Measurements from ENCODE around the gene UBA7.
"Not testable (repeated sequence)": the region's sequence is repeated elsewhere in the genome, so short reads cannot be mapped to it uniquely, and the experiment has no call there.

Gene UBA7

GRCh38 chr3:49786357-49787181 is 27.2 kb downstream of the UBA7 start, which contains the start of gene IP6K1:
Gene IP6K1, minus strand, starts transcription at chr3:49786542. Its CDS starts 38,502 bp downstream, at chr3:49748040.
- peak; percentile 100 for DNase-seq (ENCODE audit: low spot score)

GRCh38 chr3:49785565-49786356 is 28.0 kb downstream of the UBA7 start:
- DNase-seq (ENCODE audit: low spot score): peak; percentile 46

GRCh38 chr3:49782277-49782676 is 31.5 kb downstream of the UBA7 start:
- not testable (repeated sequence) for DNase-seq (ENCODE audit: low spot score)

GRCh38 chr3:49781415-49782199 is 32.1 kb downstream of the UBA7 start:
- DNase-seq (ENCODE audit: low spot score): no peak

DNA sequence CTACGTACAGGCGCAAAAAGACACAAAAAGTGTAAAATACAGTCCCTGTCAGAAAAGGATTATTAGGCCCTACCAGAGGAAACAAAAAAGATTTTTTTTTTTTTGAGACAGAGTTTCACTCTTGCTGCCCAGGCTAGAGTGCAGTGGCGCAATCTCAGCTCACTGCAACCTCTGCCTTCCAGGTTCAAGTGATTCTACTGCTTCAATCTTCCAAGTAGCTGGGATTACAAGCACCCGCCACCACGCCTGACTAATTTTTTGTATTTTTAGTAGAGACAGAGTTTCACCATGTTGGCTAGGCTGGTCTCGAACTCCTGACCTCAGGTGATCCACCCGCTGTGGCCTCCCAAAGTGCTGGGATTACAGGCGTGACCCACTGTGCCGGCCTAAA is 32.8 kb downstream of the UBA7 start:
- not testable (repeated sequence) for DNase-seq (ENCODE audit: low spot score)

DNA sequence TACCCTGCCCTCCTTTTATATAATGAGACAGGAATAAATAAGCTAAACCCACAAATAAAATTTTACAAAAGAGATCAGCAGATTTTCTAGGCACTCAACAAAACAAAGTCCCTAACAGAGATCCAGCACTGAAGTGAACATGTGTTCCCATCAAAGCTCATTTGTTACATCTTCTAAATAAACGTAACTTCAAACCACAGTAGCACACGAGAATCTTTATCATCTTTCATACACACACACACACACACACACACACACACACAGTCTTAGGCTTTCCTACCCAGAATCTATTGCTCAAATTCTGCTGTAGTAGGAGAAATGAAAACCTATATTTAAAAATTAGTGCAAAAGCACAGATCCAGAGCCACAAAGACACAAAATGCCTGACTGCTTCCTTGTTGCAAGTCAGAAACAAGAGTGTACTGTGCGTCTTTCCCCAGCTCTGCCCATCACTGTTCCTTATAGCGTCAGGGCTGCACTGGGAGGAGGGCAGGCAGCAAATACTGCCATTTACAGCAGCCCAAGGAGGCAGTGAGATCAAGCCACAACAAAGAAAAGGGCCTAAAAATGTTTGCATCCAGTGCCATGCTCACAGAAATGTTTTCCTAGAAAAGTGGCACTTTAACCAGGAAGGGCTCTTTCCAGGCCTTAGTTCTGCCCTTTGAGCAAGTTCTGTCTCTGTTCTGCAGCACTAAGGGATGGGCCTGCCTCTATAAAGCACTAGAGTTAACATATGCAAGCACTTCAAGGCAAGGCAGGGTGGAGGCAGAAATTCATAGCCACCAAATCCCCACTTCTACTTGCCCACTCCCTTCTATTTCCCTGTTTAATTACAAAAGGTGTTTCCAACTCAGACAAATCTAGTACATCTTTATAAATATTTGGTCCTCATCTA is 33.4 kb downstream of the UBA7 start:
- no peak for DNase-seq (ENCODE audit: low spot score)

DNA sequence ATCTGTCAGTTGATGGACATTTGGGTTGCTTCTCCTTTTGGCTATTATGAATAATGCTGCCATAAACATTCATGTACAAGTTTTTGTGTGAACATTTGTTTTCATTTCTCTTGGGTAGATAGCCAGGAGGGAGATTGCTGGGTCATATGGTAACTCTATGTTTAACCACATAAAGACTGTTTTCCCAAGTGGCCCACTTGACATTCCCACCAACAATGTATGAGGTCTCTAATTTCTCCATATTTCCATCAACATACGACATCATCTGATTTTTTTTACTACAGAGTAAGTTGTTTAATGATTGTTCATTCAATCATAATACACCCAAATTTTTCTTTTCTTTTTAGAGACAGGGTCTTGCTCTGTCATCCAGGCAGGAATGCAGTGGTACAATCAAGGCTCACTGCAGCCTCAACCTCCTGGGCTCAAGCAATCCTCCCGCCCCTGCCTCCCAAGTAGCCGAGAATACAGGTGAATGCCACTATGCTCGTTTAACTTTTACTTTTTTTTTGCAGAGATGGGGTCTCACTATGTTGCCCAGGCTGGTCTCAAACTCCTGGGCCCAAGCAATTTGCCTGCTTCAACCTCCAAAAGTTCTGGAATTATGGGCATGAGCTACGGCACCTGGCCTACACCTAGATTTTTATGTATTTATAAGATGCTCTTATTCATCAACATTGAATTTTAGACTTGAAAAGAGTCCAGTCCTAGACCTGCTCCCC is 34.2 kb downstream of the UBA7 start:
- DNase-seq (ENCODE audit: low spot score): no peak

GRCh38 chr3:49776101-49776500 is 37.7 kb downstream of the UBA7 start:
- DNase-seq (ENCODE audit: low spot score): not testable (repeated sequence)

- no peak for DNase-seq (ENCODE audit: low spot score)
Observed at GRCh38 chr3:49775538-49775937, 38.2 kb downstream of the UBA7 start.

DNA sequence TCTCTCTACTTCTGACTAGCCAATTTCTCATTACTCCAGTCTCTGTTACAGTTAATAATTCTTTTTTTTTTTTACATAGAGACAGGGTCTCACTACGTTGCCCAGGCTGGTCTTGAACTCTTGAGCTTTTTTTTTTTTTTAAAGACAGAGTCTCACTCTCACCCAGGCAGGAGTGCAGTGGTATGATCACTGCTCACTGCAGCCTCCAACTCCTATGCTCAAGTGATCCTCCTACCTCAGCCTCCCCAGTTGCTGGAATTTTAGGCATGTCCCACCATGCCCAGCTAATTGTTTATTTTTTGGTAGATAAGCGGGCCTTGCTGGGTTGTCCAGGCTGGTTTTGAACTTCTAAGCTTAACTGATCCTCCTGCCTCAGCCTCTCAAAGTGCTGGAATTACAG is 41.0 kb downstream of the UBA7 start:
- DNase-seq (ENCODE audit: low spot score): no peak

DNA sequence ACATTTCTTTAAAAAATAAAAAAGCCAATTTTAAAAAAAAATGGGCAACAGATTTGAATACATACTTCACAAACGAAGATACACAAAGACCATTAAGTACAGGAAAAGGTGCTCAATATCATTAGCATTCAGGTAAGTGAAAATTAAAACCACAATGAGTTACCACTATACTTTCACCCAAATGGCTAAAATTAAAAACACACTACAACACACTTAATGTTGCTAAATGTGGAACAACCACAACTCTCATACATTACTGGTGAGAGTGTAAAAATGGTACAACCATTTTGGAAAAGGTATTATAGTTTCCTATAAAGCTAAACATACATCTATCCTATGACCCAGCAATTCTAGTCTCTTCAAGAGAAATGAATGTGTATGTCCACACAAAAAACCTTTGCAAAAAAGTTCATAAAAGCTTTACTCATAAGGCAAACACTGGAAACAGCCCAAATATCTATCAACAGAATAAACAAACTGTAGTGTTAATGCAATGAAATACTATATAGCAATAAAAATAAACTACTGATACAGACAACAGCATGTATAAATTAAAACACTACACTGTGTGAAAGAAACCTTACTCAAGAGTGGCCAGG is 42.3 kb downstream of the UBA7 start:
- no peak for DNase-seq (ENCODE audit: low spot score)

DNA sequence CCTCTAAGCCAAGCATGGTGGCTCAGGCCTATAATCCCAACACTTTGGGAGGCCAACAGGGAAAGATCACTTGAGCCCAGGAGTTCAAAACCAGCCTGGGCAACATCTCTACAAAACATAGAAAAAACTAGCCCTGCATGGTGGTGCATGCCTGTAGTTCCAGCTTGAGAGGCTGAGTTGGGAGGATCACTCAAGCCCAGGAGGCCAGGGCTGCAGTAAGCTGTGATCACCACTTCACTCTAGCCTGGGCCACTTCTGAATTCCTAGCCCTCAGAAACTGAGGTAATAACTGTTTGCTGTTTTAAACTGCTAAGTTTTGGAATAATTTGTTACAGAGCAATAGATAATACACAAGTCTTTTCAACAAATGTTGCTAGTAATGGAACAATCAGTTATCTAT is 43.8 kb downstream of the UBA7 start:
- DNase-seq (ENCODE audit: low spot score): no peak

DNA sequence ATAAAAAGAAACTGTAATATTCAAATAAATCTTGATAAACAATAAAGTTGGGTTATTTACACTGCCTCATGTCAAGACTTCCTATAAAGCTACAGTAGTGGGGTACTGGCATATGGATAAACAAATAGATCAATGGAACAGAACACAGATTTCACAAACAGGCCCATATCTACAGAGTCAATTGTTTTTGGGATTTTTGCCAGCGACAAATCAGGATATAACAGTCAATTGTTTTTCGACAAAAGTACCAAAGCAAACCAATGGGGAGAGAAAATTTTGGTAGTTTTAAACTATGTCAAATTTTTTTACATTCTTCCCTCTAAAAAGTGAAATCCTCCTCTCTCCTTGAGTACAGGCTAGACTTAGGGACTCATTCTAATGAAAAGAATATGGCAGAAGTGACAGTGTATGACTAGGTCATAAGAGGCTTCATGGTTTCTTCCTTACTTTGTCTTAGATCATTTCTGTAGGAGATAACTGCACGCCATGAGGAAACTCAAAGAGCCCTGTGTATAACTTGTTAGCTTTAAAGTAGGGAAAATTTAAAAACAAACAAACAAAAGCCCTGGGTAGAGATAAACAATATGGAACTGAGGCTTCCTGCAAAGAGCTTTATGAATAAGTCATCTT is 44.4 kb downstream of the UBA7 start:
- DNase-seq (ENCODE audit: low spot score): no peak

GRCh38 chr3:49763981-49764380 is 49.8 kb downstream of the UBA7 start:
- DNase-seq (ENCODE audit: low spot score): no peak

DNA sequence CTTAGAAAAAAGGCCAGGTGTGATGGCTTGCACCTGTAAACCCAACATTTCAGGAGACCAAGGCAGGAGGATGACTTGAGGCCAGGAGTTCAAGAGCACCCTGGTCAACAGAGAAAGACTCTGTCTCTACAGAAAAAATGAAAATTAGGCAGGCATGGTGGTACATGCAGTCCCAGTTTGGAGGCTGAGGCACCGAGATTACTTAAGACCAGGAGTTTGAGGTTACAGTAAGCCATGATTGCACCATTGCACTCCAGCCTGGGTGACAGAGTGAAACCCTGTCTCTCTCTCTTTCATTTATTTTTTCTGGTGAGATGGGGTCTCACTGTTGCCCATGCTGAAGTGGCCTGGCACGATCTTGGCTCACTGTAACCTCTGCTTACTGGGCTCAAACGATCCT is 52.1 kb downstream of the UBA7 start:
- no peak for DNase-seq (ENCODE audit: low spot score)

DNA sequence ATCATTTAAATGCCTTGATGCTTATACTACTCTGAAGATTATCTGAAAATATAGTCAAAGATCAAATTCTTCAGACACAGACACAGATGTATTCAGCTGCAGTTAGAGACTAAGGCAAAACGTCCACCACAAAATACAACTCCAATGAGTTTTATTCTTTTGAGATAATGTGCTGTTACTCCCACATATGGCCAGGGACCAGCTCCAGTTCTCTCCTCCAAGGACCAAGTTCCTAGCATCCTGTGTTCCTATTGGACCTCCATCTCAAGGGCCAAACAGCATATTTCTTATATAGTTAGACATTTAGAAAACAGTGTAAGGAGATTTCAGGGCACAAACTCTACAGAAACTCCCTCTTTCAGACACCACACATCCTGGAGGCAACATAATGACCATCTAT is 54.5 kb downstream of the UBA7 start:
- DNase-seq (ENCODE audit: low spot score): no peak

DNA sequence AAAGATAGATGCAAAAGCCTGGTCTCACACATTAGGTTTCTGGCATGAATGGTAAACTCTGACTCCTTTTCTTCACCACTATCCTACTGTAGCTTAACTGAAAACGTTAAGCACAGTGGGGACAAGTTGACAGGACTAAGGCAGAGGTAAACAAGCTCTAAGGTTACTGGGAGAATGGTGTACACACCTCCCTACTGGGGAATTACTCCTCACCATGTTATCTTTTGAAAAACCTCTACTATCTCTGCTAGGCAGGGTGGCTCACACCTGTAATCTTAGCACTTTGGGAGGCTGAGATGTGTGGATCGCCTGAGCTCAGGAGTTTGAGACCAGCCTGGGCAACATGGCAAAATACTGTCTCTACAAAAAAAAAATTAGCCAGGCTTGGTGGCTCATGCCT is 56.6 kb downstream of the UBA7 start:
- no peak for DNase-seq (ENCODE audit: low spot score)

- DNase-seq (ENCODE audit: low spot score): no peak
Observed at GRCh38 chr3:49756036-49756435, 57.7 kb downstream of the UBA7 start.

Data from SW480 (cell line).